ENCODE results near the gene PACSIN2. TPM values are rescaled to one million over a fixed set of nuclear protein-coding genes. Genes with fewer than 3 reads are reported as not detected.

PACSIN2 gene
- polyA plus RNA-seq, 2 of the 4 experiments (the other 2 are of a cell fraction) = 60.3 to 94.0 TPM

Other genes starting within 250 kb of the PACSIN2 start
- 33.3 and 39.0 TPM in 2 replicates for gene ARFGAP3, start 157.9 kb downstream of the PACSIN2 start, polyA plus RNA-seq (2011; rRNA removed)
- 15.8 to 20.3 TPM (median 19.1 TPM) in 3 replicates for gene ARFGAP3, start 157.9 kb downstream of the PACSIN2 start, polyA plus RNA-seq (2017; fragmentation: RNase III; extraction: RNeasy Plus Mini Kit Qiagen cat#74134 plus additional on column Dnase treatment)
- 5.0 and 5.8 TPM in 2 replicates for gene TTLL1, start 74.2 kb upstream of the PACSIN2 start, polyA plus RNA-seq (2011; rRNA removed)
- gene TTLL1, start 74.2 kb upstream of the PACSIN2 start, polyA plus RNA-seq (2017; fragmentation: RNase III; extraction: RNeasy Plus Mini Kit Qiagen cat#74134 plus additional on column Dnase treatment) = 1.9 to 2.8 TPM (median 2.3 TPM) in 3 replicates
- 0.30 and 0.88 TPM in 2 replicates for gene BIK, start 95.6 kb upstream of the PACSIN2 start, polyA plus RNA-seq (2011; rRNA removed)
- gene BIK, start 95.6 kb upstream of the PACSIN2 start, polyA plus RNA-seq (2017; fragmentation: RNase III; extraction: RNeasy Plus Mini Kit Qiagen cat#74134 plus additional on column Dnase treatment) = 0.54 to 0.80 TPM (median 0.54 TPM) in 3 replicates
- 11.8 and 13.4 TPM in 2 replicates for gene MCAT, start 128.2 kb upstream of the PACSIN2 start, polyA plus RNA-seq (2011; rRNA removed)
- 14.0 to 15.9 TPM (median 15.5 TPM) in 3 replicates for gene MCAT, start 128.2 kb upstream of the PACSIN2 start, polyA plus RNA-seq (2017; fragmentation: RNase III; extraction: RNeasy Plus Mini Kit Qiagen cat#74134 plus additional on column Dnase treatment)
- 42.4 and 43.2 TPM in 2 replicates for gene TSPO, start 136.4 kb upstream of the PACSIN2 start, polyA plus RNA-seq (2011; rRNA removed)
- 83.2 to 94.4 TPM (median 93.9 TPM) in 3 replicates for gene TSPO, start 136.4 kb upstream of the PACSIN2 start, polyA plus RNA-seq (2017; fragmentation: RNase III; extraction: RNeasy Plus Mini Kit Qiagen cat#74134 plus additional on column Dnase treatment)
- 8.6 and 9.5 TPM in 2 replicates for gene TTLL12, start 172.0 kb upstream of the PACSIN2 start, polyA plus RNA-seq (2011; rRNA removed)
- 17.8 to 19.8 TPM (median 18.7 TPM) in 3 replicates for gene TTLL12, start 172.0 kb upstream of the PACSIN2 start, polyA plus RNA-seq (2017; fragmentation: RNase III; extraction: RNeasy Plus Mini Kit Qiagen cat#74134 plus additional on column Dnase treatment)

Data from A549 (cell line).